Inflammatory macrophage treated with lipopolysaccharide for 4 hours (primary cell): ENCODE results near the gene CCDC192.
A peak's percentile ranks its signal among the peaks of the same experiment; 100 is the strongest.
"Not testable (repeated sequence)": the region's sequence is repeated elsewhere in the genome, so short reads cannot be mapped to it uniquely, and the experiment has no call there.

ENCODE experiments used
- DNase-seq: peaks from one replicate; pipeline ENCODE4 v3.0.0-alpha.2; 2020

Gene CCDC192

DNA sequence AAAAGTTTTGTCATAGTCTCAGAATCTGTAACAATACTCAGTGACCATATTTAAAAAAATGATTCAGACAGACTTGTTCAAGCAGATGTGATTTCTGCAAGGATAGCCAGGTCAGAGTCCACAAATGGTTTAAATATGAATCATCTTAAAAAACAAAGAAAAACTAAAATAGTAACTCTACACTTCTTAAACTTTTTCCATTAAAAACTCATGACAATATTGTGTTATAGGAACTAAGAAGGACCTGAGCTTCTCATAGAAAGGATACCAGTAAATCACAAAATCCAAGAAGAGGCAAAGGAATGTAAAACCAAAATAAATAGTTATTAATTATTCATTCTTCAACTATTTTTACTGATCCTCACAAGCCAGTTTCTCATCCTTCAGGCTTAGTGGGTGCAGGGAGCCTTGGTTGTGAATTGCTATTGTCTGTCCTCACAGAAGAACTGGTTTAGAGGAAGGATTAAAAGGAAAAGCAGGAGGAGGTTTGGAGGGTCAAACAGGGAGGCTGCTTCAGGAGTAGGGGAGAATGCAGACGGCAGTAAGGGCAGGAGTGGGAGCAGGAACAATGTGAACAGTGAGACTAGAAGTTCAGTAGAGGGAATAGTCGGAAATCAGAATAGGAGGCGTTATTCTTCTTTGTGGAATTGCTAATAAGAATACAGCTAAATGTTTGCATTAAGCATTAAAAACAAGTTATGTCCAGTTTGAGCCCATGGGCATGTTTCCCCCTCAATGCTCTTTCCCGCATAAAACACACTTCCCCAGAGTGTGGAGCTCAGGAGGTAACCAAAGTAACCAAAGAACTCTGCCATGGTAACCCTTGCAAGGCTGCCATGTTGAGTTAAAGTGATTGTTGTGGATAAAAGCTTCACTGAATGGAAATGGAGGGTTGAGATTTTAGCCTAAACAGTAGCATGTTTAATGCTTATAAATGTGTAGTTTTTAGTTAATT is 110.7 kb downstream of the CCDC192 start:
- DNase-seq = no peak

DNA sequence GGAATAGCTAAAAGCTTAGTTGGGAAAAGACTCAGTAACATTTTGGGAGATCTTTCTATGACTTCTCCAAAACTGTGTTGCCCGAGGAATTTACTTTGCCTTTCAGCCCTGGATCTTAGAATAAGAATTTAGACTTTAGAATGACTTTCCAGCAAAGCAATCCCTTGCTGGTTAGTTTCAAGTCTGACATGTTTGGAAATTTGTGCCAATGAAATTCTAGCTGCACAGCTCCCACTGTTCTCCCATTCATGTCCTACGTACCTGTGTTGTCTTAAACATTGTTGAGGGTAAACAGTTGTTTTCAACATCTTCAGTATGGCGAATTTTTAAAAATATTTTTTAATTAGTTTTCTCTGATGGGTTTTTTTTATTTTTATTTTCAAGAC is 111.4 kb downstream of the CCDC192 start:
- no peak for DNase-seq

DNA sequence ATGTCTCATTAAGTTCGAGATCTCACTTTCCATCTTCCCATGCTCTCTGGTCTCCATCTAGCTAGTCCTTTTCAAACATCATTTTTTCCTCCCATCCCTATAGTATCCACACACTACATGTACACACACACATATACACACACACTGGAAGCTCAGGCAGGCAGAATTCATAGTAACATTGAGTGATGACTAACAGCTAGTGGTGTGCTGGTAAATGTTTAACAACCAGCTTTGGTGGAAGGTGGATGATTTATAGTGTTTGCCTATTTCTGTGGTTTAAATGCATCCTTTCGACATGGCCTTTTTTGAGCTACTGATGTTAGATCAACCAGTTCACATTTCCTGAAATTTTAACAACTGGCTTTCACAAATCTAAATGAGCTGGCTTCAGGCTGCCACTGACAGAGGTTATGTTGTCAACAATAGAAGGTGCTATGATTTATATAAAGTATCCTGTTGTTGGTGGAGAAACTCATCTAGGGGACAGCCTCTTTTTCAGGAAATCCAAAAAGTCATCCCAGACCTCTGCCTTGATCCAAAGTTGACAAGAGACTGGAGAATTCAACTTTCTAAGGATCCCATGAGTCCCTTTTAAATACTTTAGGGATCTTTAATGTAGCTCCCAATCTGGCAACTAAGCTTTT is 117.8 kb downstream of the CCDC192 start:
- no peak for DNase-seq

DNA sequence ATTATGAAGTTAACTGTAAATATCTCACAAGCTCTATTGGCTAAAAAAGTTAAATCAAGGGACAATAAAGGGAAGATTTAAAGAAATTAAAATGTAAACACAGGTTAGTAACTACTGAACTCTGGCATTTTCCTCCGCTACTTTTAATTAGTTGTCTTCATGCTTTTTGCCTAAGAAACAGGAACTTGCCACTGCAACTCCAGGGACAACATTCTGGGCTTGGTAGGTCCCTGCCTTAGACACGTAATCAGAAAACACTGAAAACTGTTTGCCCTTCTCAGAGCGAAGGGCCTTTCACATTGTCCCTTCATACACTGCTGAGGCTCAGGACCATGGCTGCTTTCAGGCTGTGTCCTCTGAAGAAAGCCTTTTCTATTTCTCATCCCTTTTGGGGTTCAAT is 118.7 kb downstream of the CCDC192 start:
- no peak for DNase-seq

DNA sequence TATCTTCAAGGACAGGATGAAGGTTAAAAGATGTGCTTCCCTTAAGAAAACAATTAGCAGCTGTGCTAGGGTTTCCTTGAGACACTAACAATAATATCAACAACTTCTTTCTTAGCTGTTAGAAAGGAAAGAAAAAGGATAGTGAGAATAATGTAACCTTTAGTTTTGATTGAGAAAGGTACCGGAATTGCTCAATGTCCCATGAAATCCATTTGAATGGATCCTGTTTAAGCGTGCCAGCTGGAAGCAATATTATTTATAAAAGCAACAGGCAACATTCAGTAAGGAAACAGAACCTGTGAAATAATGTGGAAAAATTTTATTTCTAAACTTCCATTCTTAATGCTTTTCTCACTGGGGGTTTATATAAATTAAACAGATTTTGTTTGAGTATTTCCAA is 120.9 kb downstream of the CCDC192 start:
- DNase-seq = no peak

DNA sequence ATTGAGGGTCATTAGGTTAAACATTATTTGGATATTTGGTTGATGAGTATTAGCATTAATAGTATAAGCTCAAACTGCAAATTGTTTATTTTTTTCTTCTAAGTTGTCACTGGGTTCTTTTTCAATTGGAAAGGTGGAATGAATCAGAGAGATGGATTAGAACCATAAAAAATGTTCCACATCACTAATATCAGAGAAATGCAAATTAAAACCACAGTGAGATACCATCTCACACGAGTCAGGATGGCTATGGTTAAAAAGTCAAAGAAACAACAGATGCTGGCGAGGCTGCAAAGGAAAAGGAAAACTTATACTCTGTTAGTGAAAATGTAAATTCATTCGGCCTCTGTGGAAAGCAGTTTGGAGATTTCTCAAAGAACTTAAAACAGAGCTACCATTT is 122.8 kb downstream of the CCDC192 start:
- no peak for DNase-seq

DNA sequence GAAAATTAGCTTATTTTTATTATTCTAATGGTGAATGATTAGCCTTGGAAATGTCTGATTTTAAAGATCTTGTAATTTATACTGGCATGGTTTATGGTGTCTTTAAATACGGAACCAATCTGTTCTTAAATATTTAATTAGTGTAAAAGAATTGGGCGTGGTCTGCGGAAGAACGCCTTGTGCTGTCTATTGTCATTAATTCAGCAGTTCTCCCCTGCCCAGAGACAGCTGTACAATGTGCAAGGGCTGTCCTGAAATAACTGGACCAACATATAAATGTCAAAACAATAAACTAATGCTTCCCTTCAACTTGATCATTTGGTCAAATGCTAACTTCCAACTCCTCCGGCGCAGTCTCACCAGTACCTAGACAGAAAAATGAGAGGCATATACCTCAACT is 124.3 kb downstream of the CCDC192 start:
- DNase-seq = no peak

DNA sequence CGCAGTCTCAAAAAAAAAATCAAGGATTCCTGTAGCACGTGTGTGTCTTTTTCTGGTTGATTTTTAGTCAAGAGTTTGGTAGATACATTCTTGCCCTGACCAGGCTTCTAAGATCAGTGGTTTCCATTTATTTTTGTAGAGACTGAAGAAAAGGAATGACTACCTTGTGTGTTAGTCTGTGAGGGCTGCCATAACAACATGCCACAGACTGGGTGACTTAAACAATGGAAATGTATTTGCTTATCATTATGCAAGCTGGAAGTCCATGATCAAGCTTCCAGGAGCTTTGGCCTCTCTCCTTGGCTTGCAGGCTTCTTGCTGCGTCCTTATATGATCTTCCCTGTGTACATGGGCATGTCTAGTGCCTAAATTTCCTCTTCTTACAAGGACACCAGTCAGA is 127.0 kb downstream of the CCDC192 start:
- no peak for DNase-seq

DNA sequence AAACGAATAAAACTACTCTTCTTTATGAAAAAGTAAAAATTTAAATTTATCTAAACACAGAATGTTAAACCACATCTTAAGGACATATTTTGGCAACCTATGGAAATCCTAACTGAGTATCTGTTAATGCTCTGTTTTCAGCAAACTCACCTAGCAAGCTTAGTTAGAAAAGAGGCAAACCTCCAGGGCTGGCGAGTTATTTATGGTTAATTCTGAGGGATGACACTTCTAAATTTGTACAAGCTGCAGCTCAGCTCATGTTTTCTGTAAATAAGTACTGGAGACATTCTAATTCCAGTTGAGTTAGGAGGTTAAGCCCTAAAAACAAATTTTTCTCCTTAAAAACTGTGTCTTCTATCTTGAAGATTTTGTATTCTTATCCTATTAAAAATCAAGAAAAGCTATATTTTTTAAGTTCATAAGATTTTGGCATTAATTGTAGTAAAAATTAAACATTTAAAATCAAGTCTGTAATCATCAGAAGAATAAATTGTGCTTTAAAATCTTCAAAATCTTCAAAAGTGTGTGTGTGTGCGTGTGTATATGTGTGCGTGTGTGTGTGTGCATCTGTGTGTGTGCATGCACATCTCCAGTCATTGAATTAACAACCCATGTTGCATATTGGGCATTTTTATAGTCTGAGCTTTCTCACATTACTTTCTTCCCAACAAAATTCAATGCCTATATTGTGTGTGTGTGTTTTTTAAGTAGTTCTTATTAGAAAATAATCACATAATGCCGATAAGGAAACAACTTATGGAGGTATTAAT is 127.8 kb downstream of the CCDC192 start:
- no peak for DNase-seq

DNA sequence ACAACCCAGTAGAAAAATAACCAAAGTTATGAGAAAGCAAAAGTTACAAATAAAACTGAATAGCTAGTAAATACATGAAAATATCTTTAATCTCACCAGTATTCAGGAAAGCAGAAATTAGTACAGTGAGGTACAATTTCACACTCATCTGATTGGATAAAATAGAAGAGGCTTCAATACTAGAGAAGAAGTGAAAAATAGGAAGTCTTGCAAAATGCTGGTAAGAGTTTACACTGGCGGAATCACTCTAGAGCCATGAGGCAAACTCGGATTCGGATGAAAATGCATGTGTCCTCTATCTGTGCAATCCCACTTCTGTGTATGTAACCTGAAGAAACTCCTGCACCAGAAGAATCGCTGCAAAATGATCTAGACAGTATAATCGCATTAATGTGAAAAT is 128.9 kb downstream of the CCDC192 start:
- peak; percentile 33 for DNase-seq

DNA sequence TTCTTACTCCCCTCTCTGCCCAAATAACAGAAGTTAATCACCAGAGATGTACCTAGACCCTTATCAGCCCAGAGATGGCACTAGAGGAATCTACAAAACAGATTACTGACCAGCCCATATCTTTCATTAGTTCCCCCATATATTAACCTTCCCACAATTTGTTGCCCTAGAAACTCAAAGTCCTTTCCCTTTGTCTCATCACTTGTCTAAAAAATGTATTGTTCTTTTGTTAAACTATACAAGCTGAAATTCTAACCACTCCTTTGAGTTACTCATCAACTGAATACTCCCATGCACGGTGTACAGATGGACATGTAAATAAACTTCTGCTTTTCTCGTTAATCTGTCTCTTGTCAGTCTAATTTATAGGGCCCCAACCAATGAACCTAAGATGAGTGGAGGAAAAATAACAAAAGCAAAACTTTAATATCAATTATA is 130.9 kb downstream of the CCDC192 start:
- no peak for DNase-seq

DNA sequence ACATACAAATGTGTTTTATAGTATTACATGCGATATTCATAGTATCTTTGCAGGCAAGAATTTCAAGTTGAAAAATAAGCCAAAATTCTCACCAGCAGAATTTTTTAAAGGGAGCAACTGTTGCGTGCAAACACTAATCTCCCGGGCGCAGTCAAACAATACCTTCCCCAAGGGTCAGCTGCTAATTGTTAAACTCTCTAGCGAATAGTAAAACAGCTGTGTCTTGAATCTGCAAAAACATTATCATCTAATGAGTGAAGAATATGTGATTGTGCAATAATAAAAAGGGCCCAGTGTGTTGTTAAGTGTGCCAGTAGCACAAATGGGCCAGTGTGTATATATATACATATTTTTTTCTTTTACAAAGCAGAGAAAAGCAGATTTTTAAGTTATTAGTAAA is 131.4 kb downstream of the CCDC192 start:
- no peak for DNase-seq

DNA sequence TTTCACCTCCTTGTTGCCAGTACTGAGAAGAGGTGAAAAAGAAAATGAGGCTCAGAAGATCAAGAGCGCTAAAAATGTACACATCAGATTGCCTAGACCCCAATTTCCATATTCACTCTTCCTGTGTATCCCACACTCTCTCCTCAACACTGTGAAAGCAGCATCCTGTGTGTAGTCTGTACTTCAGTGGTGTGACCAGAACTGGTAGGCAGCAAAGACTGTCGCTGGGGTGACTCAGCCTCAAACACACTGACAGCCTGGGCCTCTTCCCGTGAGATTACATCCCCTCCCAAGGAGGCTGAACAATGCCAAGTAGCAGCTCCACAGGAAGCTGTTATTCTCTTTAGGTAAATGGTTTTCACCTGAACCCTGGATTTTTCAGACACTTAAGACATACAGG is 135.5 kb downstream of the CCDC192 start:
- DNase-seq = peak; percentile 68

DNA sequence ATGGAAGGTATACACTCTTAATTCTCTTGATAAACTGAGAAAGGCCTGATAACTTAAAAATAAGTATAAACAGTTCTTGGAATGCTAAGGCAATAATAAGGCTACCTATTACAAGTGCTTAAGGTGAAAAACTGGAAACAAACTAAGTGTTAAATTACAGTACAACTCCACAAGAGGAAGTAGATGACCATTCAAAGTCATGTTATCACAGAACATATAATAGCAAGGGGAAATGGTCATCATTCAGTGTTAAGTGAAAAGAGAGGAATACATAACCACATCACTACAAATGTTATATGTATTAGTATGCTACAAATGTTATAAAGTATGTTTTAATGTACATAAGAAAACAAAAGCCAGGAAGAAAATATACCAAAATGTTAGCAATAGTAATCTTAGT is 135.9 kb downstream of the CCDC192 start:
- DNase-seq = peak; percentile 45

DNA sequence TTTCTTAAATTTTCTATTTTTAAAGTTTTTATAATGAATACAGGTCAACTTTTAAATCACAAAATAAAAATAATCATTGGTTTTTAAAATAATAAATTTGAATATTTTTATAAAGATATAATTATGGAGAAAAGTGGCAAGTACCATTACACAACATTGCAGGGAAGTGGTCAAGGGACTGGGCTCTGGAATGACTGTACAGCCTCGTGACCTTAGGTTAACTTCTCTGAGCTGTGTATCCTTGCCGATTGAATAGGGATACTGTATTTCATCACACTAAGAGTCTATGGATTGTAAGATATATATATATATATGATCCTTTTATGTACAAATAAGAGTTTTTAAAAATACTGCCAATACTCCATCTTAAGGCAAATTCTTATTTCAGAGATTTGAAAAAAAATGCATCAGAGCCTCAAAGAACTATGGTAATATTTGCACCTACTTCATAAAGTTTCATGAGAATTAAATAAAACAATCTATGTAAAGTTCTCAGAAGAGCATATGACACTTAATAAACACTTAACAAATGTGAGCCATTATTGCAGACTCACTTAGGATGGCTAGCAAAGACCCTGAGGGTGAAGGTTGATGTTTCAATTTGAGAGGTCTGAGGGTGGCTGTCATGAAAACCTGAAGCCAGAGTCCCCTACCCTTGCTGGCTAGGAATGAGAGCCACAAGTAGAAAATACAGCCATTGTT is 136.5 kb downstream of the CCDC192 start:
- peak; percentile 85 for DNase-seq

DNA sequence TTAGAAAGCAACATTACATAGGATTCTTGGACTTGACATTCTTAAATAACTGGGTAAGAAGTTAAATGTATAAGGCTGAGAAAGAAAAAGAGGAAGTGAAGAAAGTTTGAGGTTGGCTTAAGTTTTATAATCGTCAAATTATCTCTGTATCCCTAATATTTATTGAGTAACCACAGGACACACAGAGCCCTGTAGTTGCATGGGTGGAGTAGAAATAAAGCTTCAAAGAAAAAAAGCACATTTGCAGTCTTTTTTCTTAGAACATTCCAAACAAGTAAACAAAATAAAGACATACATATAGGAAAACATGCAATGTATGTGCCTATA is 137.0 kb downstream of the CCDC192 start:
- peak; percentile 68 for DNase-seq

DNA sequence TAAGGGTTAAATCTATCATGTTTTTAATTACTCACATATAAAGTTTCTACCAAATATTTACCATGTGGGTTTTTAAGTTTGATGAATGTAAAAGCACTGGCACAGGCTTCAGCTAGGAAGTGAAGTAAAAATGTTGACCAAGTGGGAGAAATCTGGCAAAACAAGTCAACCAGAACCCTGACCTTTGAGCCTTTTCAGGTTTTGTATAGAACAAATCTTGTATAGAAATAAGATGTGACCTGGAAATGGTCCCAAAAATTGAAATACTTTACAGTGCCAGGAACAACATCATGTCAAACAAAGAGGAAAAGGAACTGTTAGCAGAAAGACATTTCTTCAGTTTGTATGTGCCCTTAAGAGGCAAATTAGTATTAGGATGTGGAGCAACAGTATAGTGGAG is 137.6 kb downstream of the CCDC192 start:
- DNase-seq = no peak

DNA sequence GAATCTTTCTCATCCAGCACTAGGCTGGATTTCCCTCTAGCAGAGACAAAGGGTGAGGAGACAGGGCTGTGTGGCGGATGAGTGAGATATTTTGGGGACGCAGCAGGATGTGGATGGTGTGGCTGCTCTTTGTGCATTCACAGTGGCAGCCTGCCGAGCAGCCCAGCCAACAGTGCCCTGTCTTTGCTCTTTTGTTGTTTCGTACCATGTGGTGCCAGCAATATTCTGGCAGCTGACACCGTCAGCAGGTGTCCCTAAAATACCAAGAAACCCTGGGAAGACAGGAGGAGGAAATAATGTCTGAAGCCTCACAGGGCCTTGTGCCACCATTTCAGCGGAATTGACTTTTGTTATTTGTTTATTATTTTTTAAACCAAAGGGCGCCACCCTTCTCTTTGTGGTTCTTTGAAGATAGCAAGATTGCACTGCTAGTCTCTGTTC is 141.4 kb downstream of the CCDC192 start:
- no peak for DNase-seq

DNA sequence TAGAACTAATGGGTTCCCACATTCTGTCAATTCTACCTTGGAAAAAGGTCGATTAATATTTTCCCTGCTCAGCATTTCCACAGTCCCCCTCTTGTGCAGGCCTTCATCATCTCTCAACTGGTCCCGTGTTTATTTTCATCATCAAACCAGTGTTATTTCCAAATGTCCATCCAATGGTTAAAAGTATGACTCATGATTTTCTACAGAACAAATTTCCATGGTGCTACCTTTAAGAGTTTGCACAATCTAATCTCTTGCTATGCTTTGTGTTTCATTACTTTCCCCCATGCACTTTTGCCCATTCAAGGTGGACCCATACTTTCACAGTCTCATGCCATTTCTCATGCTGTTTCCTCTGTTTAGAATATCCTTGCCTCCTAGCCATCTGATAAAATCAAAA is 143.7 kb downstream of the CCDC192 start:
- DNase-seq = no peak

DNA sequence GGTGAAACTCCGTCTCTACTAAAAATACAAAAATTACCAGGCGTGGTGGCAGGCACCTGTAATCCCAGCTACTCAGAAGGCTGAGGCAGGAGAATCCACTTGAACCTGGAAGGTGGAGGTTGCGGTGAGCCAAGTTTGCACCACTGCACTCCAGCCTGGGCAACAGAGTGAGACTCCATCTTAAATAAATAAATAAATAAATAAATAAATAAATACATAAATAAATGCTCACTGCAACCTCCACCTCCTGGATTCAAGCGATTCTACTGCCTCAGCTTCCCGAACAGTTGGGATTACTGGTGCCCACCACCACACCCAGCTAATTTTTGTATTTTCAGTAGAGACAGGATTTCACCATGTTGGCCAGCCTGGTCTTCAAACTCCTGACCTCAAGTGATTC is 144.4 kb downstream of the CCDC192 start:
- not testable (repeated sequence) for DNase-seq

DNA sequence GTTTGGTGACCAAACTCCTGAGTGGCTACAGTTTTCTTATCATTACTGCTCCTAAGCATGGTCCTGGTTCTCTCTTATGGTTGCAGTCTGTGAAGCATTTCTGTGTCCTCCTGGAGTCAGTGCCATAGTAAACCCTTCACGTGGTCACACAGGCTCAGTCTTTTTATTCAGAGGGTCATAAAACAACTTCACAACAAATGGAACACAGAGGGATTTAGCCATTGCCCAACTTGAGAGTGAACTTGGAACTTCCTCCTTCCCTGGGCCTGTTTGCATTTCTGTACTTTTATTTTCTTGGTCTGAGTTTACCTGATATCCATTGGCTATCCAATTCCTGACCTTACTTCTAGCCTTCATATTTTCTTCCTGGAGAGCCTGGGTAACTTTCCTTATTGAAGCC is 144.9 kb downstream of the CCDC192 start:
- DNase-seq = no peak

DNA sequence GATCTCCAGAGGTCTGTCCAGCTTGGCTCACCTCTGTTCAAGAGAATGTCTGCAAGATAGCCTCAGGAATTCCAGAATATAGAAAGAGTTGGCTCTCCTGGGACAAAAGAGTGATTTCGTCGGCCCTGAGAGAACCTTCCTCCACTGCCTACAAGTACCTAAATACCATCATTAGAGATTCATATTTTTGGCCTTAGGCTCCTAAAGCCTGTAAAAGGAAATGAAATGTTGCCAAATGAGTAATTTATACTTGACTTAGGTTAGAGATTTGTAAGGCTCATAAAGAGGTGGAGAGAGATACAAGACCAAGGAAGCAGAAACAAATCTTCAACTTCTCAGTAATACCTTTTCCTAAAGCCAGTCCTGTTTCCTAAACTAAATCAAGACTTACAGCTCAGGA is 146.2 kb downstream of the CCDC192 start:
- DNase-seq = no peak

DNA sequence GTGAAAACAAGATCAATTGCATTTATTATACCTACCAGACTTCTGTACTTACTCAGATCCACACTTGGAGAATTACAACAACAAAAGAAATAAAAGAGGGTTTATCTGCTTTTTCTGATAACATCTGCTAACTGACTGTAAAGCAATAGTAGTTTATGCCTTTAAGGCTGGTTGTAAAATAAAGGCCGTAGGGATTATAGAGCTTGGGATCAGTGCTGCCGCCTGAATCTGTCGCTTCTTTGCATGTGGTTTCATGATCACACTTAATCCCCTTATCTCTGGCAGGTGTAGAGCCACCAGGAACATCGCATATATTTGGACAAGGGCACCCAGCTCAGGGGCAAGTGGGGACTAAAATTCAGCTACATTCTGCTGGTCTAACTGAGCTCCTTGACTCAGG is 146.7 kb downstream of the CCDC192 start:
- no peak for DNase-seq
